ENCODE results near the gene SULT1C3.

SULT1C3 gene

GRCh38 chr2:108301558-108301957 is 61.8 kb downstream of the SULT1C3 start:
- in situ Hi-C loops (cut with HindIII; ENCODE audit: low sequenced_read_pairs) = no loop called here

- in situ Hi-C loops (cut with HindIII; ENCODE audit: low sequenced_read_pairs) = no loop called here
These were observed 65.2 kb downstream of the SULT1C3 start for GRCh38 chr2:108304975-108305374.

GRCh38 chr2:108305901-108306300 is 66.1 kb downstream of the SULT1C3 start:
- in situ Hi-C loops (cut with HindIII; ENCODE audit: low sequenced_read_pairs) = no loop called here

- in situ Hi-C loops (cut with HindIII; ENCODE audit: low sequenced_read_pairs) = no loop called here
These were observed 70.1 kb downstream of the SULT1C3 start for GRCh38 chr2:108309903-108310302.

All from DLD1 (cell line).